ENCODE data around the gene DTWD2.

DTWD2 gene, protein sequence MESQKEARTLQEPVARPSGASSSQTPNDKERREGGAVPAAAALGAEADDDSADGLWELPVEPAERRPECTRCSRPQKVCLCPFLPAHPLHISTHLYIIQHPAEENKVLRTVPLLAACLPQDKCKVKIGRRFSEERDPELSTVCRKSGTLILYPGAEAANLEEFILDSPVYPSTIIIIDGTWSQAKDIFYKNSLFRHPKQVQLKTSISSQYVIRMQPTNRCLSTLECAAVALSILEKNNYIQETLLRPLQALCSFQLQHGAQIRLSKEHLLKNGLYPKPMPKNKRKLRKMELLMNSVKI
- total RNA-seq = 4.6 reads per million in 2 experiments

- DNase-seq (ENCODE audit: low read depth) = peak; percentile 81
Observed at GRCh38 chr5:118987988-118988865, at the start of gene DTWD2. Gene DTWD2, minus strand, starts transcription at chr5:118988547. Its CDS starts 36 bp downstream, at chr5:118988511.

DNA sequence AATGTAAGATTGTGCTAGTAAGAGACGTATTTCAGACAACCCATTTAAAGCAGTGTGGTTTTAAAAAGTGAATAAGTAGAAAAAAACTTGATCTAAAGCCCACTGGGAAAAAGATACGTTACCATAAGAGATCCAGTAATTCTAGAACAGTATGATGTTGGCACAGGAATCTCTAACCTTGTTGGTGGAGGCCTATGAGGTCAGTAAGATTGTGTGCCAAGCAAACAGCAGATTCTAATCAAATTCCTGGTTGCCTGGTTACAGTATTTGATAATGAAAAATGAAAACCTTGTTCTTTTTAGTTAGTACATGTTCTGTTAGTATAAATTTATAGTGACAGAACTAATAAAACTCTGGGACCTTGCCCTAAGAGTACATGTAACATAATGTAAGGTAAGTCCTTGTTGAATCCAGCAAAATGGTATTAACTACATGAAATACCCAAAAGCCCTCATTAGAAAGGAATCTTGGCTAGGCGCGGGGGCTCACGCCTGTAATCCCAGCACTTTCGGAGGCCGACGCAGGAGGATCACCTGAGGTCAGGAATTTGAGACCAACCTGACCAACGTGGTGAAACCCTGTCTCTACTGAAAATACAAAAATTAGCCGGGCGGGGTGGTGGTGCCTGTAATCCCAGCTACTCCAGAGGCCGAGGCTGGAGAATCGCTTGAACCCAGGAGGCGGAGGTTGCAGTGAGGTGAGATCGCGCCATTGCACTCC, 49.3 kb upstream of the DTWD2 start:
- DNase-seq (ENCODE audit: low read depth) = no peak

- DNase-seq (ENCODE audit: low read depth) = no peak
Observed at GRCh38 chr5:119036101-119036762, 47.9 kb upstream of the DTWD2 start.

- DNase-seq (ENCODE audit: low read depth) = no peak
Observed at GRCh38 chr5:119033135-119033534, 44.8 kb upstream of the DTWD2 start.

GRCh38 chr5:119032656-119033055, 44.3 kb upstream of the DTWD2 start:
- DNase-seq (ENCODE audit: low read depth) = no peak

GRCh38 chr5:119031905-119032304, 43.6 kb upstream of the DTWD2 start:
- DNase-seq (ENCODE audit: low read depth) = no peak

DNA sequence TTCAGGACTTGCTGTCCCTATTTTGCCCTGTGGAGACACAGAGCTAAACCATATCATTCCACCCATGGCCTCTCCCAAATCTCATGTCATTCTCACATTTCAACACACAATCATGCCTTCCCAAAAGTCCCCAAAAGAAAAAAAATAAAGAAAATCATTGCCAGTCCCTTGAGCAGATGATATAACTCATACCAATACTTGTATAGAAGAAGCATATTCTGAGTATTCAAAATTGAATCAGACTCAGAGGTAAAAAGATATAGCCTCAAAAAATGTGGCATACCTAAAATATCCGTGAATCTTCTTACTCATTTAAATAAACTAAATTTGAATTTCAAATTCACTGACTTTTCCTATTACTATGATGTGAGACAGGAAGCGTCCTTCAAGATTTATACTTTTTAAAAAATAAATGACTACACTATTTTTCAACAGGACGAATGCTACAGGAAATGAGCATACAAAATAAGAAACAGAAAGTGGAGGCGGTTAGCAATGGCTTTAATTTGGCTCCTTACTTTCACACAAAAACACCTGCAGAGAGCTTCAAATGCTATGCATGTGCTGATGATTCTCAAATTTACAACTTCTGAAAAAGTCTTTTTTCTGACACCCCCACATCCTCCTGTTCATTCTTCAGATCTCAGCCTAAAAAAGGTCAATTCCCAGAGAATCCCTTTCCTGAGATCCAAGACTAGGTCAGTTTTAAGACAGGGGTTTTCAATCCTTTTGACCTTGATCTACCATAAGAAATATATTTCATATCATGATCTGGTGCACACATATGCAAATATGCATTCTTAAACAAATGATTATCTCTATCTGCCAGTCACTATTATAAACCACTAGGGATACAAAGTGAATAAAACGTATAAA, 42.9 kb upstream of the DTWD2 start:
- no peak for DNase-seq (ENCODE audit: low read depth)

GRCh38 chr5:119028575-119028974, 40.2 kb upstream of the DTWD2 start:
- DNase-seq (ENCODE audit: low read depth) = no peak

GRCh38 chr5:119022773-119023172, 34.4 kb upstream of the DTWD2 start:
- DNase-seq (ENCODE audit: low read depth) = no peak

- no peak for DNase-seq (ENCODE audit: low read depth)
Observed at GRCh38 chr5:119022017-119022745, 33.8 kb upstream of the DTWD2 start.

DNA sequence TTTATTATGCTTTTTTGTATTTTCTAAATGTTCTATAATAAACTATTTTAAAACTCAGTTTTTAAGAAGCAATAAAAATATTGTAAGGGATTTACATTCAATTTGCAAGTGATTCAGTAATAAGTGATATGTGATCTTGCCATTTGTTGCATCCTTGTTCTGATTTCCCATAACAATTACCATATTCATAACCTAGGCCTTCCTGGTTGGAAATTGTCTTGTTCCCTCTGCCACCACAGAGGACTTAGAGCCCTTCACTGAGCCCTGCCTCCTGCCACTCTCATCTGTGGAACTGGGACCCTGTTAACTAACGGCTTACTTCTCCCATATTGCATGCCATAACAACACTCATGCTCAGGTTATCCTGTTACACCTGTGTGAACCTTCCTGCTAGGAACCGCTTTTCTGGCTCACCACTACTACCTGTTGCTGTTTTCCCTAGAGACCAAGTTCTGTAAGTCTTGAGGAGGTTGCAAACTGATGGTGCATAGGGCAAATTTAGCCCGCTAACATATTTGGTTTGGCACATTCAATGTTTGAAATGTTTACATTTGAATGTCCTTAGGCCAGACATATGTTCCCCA, 32.9 kb upstream of the DTWD2 start:
- DNase-seq (ENCODE audit: low read depth) = no peak

GRCh38 chr5:119019949-119020348, 31.6 kb upstream of the DTWD2 start:
- DNase-seq (ENCODE audit: low read depth) = no peak

GRCh38 chr5:119019501-119019900, 31.2 kb upstream of the DTWD2 start:
- DNase-seq (ENCODE audit: low read depth) = no peak

- no peak for DNase-seq (ENCODE audit: low read depth)
Observed at GRCh38 chr5:119017994-119018393, 29.6 kb upstream of the DTWD2 start.

DNA sequence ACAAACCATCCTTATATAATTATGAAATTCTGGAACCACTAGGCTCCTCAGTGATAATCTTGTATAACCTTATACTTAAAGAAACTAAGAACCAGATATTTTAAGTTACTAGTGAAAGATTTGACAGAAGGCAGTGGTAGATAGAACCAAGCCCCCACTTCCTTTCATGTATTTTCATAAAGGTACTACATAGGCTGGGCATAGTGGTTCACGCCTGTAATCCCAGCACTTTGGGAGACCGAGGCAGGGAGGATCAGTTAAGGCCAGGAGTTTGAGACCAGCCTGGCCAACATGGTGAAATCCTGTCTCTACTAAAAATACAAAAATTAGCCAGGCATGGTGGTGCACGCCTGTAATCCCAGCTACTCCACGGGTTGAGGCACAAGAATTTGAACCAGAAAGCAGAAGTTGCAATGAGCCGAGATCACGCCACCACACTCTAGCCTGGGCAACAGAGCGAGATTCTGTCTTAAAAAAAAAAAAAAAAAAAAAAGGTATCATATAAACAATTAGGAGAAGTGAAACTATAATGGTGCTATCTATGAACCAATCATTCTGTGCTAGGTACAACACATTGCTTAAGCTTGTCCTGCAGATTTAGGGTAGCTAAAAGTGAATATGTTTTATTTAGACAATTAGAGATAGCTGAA, 27.9 kb upstream of the DTWD2 start:
- DNase-seq (ENCODE audit: low read depth) = no peak

- DNase-seq (ENCODE audit: low read depth) = no peak
Observed at GRCh38 chr5:119011186-119011585, 22.8 kb upstream of the DTWD2 start.

- DNase-seq (ENCODE audit: low read depth) = no peak
Observed at GRCh38 chr5:119010206-119010605, 21.9 kb upstream of the DTWD2 start.

GRCh38 chr5:119009131-119009530, 20.8 kb upstream of the DTWD2 start:
- no peak for DNase-seq (ENCODE audit: low read depth)

- DNase-seq (ENCODE audit: low read depth) = no peak
Observed at GRCh38 chr5:118999696-119000095, 11.3 kb upstream of the DTWD2 start.

Measured in T follicular helper cell (primary cell).